ENCODE results near the gene PLA2G4A.

PLA2G4A gene

DNA sequence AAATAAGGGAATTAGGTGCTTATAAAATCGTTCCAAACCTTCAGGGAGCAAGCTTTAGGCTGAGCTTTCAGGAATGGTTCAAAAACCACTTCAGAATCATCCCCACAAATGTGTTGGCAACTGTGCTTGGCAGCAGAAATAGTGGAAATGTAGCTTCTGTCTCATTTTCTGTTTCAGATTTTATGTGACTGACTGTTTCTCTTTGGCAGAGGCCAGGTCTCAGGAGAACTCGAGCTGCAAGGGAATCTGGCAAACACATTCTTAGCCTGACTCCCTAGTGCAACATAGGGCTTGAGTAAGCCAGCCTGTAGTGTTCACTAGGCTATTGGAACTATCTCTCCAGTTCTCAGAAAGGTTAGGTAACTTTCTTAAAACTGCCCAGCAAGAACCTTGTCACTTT lies 128.6 kb downstream of the PLA2G4A start:
- TF ChIP-seq, protein P1, sequence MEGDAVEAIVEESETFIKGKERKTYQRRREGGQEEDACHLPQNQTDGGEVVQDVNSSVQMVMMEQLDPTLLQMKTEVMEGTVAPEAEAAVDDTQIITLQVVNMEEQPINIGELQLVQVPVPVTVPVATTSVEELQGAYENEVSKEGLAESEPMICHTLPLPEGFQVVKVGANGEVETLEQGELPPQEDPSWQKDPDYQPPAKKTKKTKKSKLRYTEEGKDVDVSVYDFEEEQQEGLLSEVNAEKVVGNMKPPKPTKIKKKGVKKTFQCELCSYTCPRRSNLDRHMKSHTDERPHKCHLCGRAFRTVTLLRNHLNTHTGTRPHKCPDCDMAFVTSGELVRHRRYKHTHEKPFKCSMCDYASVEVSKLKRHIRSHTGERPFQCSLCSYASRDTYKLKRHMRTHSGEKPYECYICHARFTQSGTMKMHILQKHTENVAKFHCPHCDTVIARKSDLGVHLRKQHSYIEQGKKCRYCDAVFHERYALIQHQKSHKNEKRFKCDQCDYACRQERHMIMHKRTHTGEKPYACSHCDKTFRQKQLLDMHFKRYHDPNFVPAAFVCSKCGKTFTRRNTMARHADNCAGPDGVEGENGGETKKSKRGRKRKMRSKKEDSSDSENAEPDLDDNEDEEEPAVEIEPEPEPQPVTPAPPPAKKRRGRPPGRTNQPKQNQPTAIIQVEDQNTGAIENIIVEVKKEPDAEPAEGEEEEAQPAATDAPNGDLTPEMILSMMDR (IDR thresholded peaks at IDR 0.05; ENCODE audit: insufficient read depth, low read length): no peak
- no peak for TF ChIP-seq POLR2AphosphoS5 (IDR thresholded peaks at IDR 0.05; ENCODE audit: low read depth)
- TF ChIP-seq GABPA (IDR thresholded peaks at IDR 0.05; ENCODE audit: low read depth): no peak
- TF ChIP-seq, protein P2, sequence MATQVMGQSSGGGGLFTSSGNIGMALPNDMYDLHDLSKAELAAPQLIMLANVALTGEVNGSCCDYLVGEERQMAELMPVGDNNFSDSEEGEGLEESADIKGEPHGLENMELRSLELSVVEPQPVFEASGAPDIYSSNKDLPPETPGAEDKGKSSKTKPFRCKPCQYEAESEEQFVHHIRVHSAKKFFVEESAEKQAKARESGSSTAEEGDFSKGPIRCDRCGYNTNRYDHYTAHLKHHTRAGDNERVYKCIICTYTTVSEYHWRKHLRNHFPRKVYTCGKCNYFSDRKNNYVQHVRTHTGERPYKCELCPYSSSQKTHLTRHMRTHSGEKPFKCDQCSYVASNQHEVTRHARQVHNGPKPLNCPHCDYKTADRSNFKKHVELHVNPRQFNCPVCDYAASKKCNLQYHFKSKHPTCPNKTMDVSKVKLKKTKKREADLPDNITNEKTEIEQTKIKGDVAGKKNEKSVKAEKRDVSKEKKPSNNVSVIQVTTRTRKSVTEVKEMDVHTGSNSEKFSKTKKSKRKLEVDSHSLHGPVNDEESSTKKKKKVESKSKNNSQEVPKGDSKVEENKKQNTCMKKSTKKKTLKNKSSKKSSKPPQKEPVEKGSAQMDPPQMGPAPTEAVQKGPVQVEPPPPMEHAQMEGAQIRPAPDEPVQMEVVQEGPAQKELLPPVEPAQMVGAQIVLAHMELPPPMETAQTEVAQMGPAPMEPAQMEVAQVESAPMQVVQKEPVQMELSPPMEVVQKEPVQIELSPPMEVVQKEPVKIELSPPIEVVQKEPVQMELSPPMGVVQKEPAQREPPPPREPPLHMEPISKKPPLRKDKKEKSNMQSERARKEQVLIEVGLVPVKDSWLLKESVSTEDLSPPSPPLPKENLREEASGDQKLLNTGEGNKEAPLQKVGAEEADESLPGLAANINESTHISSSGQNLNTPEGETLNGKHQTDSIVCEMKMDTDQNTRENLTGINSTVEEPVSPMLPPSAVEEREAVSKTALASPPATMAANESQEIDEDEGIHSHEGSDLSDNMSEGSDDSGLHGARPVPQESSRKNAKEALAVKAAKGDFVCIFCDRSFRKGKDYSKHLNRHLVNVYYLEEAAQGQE (IDR thresholded peaks at IDR 0.05; ENCODE audit: insufficient replicate concordance, low read depth): no peak
- no peak overlapping the region for H3K27ac ChIP-seq (replicated peaks)
- no peak for DNase-seq (ENCODE audit: low read depth in 1 of 2, low spot score in 1 of 2)
- H3K27me3 ChIP-seq (ENCODE audit: insufficient read depth, poor library complexity, severe bottlenecking): no peaks in the 10 kb centered on the region
- no peak overlapping the region for H3K4me3 ChIP-seq (replicated peaks; ENCODE audit: insufficient read depth, low read length)

DNA sequence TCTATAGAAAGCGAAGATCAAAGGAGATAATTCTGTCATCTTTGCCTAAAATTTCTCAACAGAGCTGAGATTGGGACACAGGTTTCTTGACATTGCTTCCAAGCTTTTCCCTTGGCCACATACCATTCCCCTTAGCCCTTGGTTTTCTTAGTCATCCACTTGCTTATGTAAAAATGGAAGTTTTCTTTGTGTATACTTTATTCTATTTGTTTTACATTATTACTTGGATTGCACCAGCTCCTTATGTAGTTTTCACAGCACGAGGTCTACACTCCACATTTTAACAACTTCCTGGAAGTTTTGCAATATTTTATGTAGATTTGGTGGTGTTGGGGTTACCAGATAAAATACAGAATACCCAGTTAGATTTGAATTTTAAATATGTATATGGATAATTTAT lies 129.8 kb downstream of the PLA2G4A start:
- TF ChIP-seq POLR2AphosphoS5 (IDR thresholded peaks at IDR 0.05; ENCODE audit: low read depth) (no peak), GABPA (IDR thresholded peaks at IDR 0.05; ENCODE audit: low read depth) (no peak), SPI1 (IDR thresholded peaks at IDR 0.05; ENCODE audit: borderline replicate concordance, low read depth) (no peak)
- TF ChIP-seq, protein P1 (IDR thresholded peaks at IDR 0.05; ENCODE audit: insufficient read depth, low read length): no peak
- TF ChIP-seq, protein P2 (IDR thresholded peaks at IDR 0.05; ENCODE audit: insufficient replicate concordance, low read depth): no peak
- Histone ChIP-seq H3K27ac (replicated peaks) (0 out of 2 replicates have a peak overlapping the region, but pooled peaks have one; percentile 5), H3K27me3 (ENCODE audit: insufficient read depth, poor library complexity, severe bottlenecking) (no peaks in the 10 kb centered on the region), H3K4me3 (replicated peaks; ENCODE audit: insufficient read depth, low read length) (no peak overlapping the region)
- DNase-seq (ENCODE audit: low read depth in 1 of 2, low spot score in 1 of 2): peak in 1 of 2 experiments; percentile 18

DNA sequence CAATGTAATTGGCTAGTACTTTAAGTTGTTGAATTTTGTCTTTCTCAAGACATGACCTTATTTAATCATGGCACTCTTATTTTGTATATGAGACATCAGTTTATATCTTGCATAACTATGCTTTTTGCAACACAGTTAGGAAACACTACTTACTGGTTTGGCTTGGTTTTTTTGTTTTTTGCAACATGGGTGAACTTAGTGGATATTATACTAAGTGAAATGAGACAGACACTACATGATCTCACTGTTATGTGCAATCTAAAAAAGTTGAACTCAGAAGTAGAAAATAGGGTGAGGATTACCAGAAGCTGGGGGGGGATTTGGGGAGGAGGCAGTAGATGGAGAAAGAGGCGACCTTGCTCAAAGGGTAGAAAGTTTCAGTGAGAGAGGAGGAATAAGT lies 132.1 kb downstream of the PLA2G4A start:
- Histone ChIP-seq H3K27me3 (ENCODE audit: insufficient read depth, poor library complexity, severe bottlenecking) (no peaks in the 10 kb centered on the region), H3K27ac (replicated peaks) (peak overlapping the region; percentile 40), H3K4me3 (replicated peaks; ENCODE audit: insufficient read depth, low read length) (no peak overlapping the region)
- peak; percentile 50 to 58 for DNase-seq (ENCODE audit: low read depth in 1 of 2, low spot score in 1 of 2)
- no peak for TF ChIP-seq SPI1 (IDR thresholded peaks at IDR 0.05; ENCODE audit: borderline replicate concordance, low read depth)

DNA sequence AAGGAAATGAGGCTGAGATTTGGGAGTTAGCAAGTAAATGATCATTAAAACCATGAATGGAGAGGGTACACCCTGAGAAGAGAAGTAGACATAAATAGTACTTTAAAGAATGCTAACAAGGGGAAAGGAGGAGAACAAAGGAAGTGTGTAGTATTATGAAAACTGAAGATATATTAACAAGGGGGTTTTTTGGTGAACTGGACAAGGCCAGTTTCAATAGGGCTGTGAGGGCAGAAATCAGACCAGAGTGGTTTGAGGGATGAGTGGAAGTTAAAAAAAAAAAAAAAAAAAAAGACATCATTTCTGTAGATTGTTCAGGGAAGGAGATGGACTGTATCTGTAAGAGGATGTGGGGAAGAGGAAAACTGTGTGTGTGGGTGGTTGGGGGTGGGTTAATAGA lies 137.1 kb downstream of the PLA2G4A start:
- no peak for DNase-seq (ENCODE audit: low read depth in 1 of 2, low spot score in 1 of 2)
- Histone ChIP-seq H3K27ac (replicated peaks) (no peak overlapping the region), H3K4me3 (replicated peaks; ENCODE audit: insufficient read depth, low read length) (no peak overlapping the region), H3K27me3 (ENCODE audit: insufficient read depth, poor library complexity, severe bottlenecking) (no peaks in the 10 kb centered on the region)
- no peak for TF ChIP-seq POLR2AphosphoS5 (IDR thresholded peaks at IDR 0.05; ENCODE audit: low read depth)
- TF ChIP-seq, protein P2 (IDR thresholded peaks at IDR 0.05; ENCODE audit: insufficient replicate concordance, low read depth): no peak
- no peak for TF ChIP-seq GABPA (IDR thresholded peaks at IDR 0.05; ENCODE audit: low read depth)
- no peak for TF ChIP-seq SPI1 (IDR thresholded peaks at IDR 0.05; ENCODE audit: borderline replicate concordance, low read depth)
- TF ChIP-seq, protein P1 (IDR thresholded peaks at IDR 0.05; ENCODE audit: insufficient read depth, low read length): no peak
